CD4-positive, alpha-beta T cell treated with Interleukin-4 for 4 hours (primary cell): ENCODE data around the gene TRAPPC12.
"Not testable (repeated sequence)": the region's sequence is repeated elsewhere in the genome, so short reads cannot be mapped to it uniquely, and the experiment has no call there.

ENCODE experiments used
- DNase-seq: peaks from one replicate; pipeline ENCODE4 v3.0.0-alpha.2; 2020

TRAPPC12 gene

GRCh38 chr2:3433776-3434400 is 54.4 kb downstream of the TRAPPC12 start:
- DNase-seq, result no peak

GRCh38 chr2:3434654-3435053 is 55.2 kb downstream of the TRAPPC12 start:
- DNase-seq, result no peak

GRCh38 chr2:3435445-3435844 is 56.0 kb downstream of the TRAPPC12 start:
- DNase-seq, result no peak

- no peak for DNase-seq
Observed at GRCh38 chr2:3440477-3440876, 61.0 kb downstream of the TRAPPC12 start.

- no peak for DNase-seq
Observed at GRCh38 chr2:3441465-3441864, 62.0 kb downstream of the TRAPPC12 start.

GRCh38 chr2:3442185-3442584 is 62.7 kb downstream of the TRAPPC12 start:
- DNase-seq, result no peak

- no peak for DNase-seq
Observed at GRCh38 chr2:3443083-3443482, 63.6 kb downstream of the TRAPPC12 start.

- DNase-seq, result no peak
Observed at GRCh38 chr2:3443506-3444084, 64.1 kb downstream of the TRAPPC12 start.

- DNase-seq, result no peak
Observed at GRCh38 chr2:3445891-3446290, 66.4 kb downstream of the TRAPPC12 start.

GRCh38 chr2:3446381-3446780 is 66.9 kb downstream of the TRAPPC12 start:
- DNase-seq, result no peak

GRCh38 chr2:3447186-3447585 is 67.7 kb downstream of the TRAPPC12 start:
- DNase-seq, result not testable (repeated sequence)

GRCh38 chr2:3447789-3448317 is 68.4 kb downstream of the TRAPPC12 start:
- no peak for DNase-seq

GRCh38 chr2:3448441-3448911 is 69.0 kb downstream of the TRAPPC12 start:
- DNase-seq, result not testable (repeated sequence)

GRCh38 chr2:3449086-3449485 is 69.6 kb downstream of the TRAPPC12 start:
- no peak for DNase-seq

GRCh38 chr2:3449936-3450335 is 70.4 kb downstream of the TRAPPC12 start:
- no peak for DNase-seq

- no peak for DNase-seq
Observed at GRCh38 chr2:3450385-3451010, 71.0 kb downstream of the TRAPPC12 start.

GRCh38 chr2:3451169-3451568 is 71.7 kb downstream of the TRAPPC12 start:
- no peak for DNase-seq

GRCh38 chr2:3451926-3452671 is 72.6 kb downstream of the TRAPPC12 start:
- DNase-seq, result no peak

GRCh38 chr2:3453190-3453999 is 73.9 kb downstream of the TRAPPC12 start:
- DNase-seq, result no peak

- not testable (repeated sequence) for DNase-seq
Observed at GRCh38 chr2:3454005-3454404, 74.5 kb downstream of the TRAPPC12 start.

GRCh38 chr2:3454802-3455201 is 75.3 kb downstream of the TRAPPC12 start:
- DNase-seq, result no peak

GRCh38 chr2:3456125-3456524 is 76.6 kb downstream of the TRAPPC12 start:
- no peak for DNase-seq
